ENCODE results near the gene MED13L. TPM values are rescaled to one million over a fixed set of nuclear protein-coding genes. Genes with fewer than 3 reads are reported as not detected.

MED13L gene
- total RNA-seq, 4 donors from 2014 or later: 168 to 349 (median 246) TPM

GRCh38 chr12:115916910-115917668 is 360.4 kb downstream of the MED13L start:
- no peaks in the 10 kb centered on the region for H3K9me3 ChIP-seq
- DNase-seq: peak; percentile 70 to 78
- peak; percentile 86 to 98 (median 96) for TF ChIP-seq CTCF (IDR thresholded peaks at IDR 0.05)
- no peak for TF ChIP-seq POLR2A (IDR thresholded peaks at IDR 0.05)
- no peaks in the 10 kb centered on the region for H3K27me3 ChIP-seq
- H3K4me3 ChIP-seq (replicated peaks in 1 of 3): peak overlapping the region in 1 of 3 donors; percentile 14
- H3K4me1 ChIP-seq: peaks cover 0 to 4% of the 10 kb centered on the region in 2 donors
- WGBS, 2 donors: 7 to 10% methylated on average over 21 to 37 of the region's 57 CpGs
- H3K27ac ChIP-seq: no peak overlapping the region
- H3K36me3 ChIP-seq: no peaks in the 10 kb centered on the region
- intact Hi-C loops (cut with DNase I): loop anchor here (5.0 to 10.0 kb wide), 2 partner anchors 1255 to 1292 kb away; no protein-coding TSS in a partner anchor

DNA sequence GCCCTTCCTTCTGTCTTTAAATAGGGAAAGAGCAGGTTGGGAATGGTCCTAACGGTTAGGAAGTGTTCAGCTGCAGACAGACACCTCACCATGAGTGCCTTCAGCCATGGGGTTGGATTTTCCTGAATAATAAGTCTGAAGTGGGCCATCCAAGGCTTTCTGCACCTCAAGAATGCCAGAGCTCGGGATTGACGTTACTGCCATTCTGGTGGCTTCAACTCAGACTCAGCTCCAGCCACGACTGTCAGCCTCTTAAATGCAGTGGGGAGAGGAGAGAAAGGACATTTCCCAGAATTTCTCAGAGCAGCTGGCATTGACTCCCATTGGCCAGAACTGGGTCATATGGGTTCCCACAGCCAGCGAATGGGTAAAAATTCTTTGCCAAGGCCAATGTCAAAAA is 363.4 kb downstream of the MED13L start:
- Histone ChIP-seq H3K27ac (no peak overlapping the region), H3K27me3 (no peaks in the 10 kb centered on the region), H3K9me3 (no peaks in the 10 kb centered on the region), H3K36me3 (no peaks in the 10 kb centered on the region), H3K4me1 (peaks cover 0 to 9% of the 10 kb centered on the region in 2 donors), H3K4me3 (replicated peaks in 1 of 3) (no peak overlapping the region)
- intact Hi-C loops (cut with DNase I): loop anchor here (10.0 kb wide), 1 partner anchor 1289 kb away; no protein-coding TSS in a partner anchor
- DNase-seq: no peak
- no peak for TF ChIP-seq POLR2A (IDR thresholded peaks at IDR 0.05)
- no peak for TF ChIP-seq CTCF (IDR thresholded peaks at IDR 0.05)
- WGBS, 2 donors: 79 to 88% methylated on average over 5 of the region's 5 CpGs

- Histone ChIP-seq H3K27ac (no peak overlapping the region), H3K4me1 (peaks cover 0 to 9% of the 10 kb centered on the region in 2 donors), H3K9me3 (no peaks in the 10 kb centered on the region), H3K27me3 (no peaks in the 10 kb centered on the region), H3K36me3 (no peaks in the 10 kb centered on the region), H3K4me3 (replicated peaks in 1 of 3) (no peak overlapping the region)
- TF ChIP-seq CTCF (IDR thresholded peaks at IDR 0.05): no peak
- TF ChIP-seq POLR2A (IDR thresholded peaks at IDR 0.05): no peak
- intact Hi-C loops (cut with DNase I): loop anchor here (10.0 kb wide), 1 partner anchor 1288 kb away; no protein-coding TSS in a partner anchor
- DNase-seq: no peak
- WGBS, 2 donors: 71 to 82% methylated on average over 1 of the region's 1 CpG
Measured at GRCh38 chr12:115912440-115912839, 365.1 kb downstream of the MED13L start.

GRCh38 chr12:115911360-115911759 is 366.1 kb downstream of the MED13L start:
- WGBS, 2 donors: 95% methylated on average over 1 of the region's 1 CpG
- TF ChIP-seq POLR2A (IDR thresholded peaks at IDR 0.05) (no peak), CTCF (IDR thresholded peaks at IDR 0.05) (no peak)
- DNase-seq: no peak
- no peaks in the 10 kb centered on the region for H3K36me3 ChIP-seq
- H3K27me3 ChIP-seq: no peaks in the 10 kb centered on the region
- H3K4me3 ChIP-seq (replicated peaks in 1 of 3): no peak overlapping the region
- no peaks in the 10 kb centered on the region for H3K9me3 ChIP-seq
- H3K27ac ChIP-seq: no peak overlapping the region
- H3K4me1 ChIP-seq: peaks cover 0 to 5% of the 10 kb centered on the region in 2 donors
- intact Hi-C loops (cut with DNase I): loop anchor here (10.0 kb wide), 1 partner anchor 1287 kb away; no protein-coding TSS in a partner anchor

DNA sequence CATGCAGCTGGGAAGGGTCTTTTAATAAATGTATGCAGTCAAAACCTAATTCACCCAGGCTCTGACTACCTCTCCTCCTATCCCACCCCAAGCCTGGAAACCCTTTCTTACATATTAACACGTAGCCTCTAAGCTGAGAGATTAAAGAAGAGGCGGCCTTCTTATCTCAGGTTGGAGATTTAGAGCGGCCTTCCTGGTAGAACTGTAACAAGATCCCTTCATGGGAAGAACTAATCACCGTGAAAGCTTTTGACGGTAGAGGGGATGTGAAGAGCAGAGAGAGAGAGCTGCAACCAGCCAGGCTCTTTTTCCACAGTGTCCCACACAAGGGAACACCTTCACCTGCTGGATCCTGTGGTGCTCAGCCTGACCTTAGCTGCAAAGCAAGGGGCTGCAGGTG is 367.4 kb downstream of the MED13L start:
- intact Hi-C loops (cut with DNase I): loop anchor here (10.0 kb wide), 1 partner anchor 1285 kb away; no protein-coding TSS in a partner anchor
- Histone ChIP-seq H3K27me3 (no peaks in the 10 kb centered on the region), H3K9me3 (no peaks in the 10 kb centered on the region), H3K4me1 (peaks cover 0 to 5% of the 10 kb centered on the region in 2 donors), H3K27ac (no peak overlapping the region), H3K4me3 (replicated peaks in 1 of 3) (no peak overlapping the region), H3K36me3 (no peaks in the 10 kb centered on the region)
- 67 to 75% methylated on average over 5 of the region's 5 CpGs for WGBS, 2 donors
- TF ChIP-seq POLR2A (IDR thresholded peaks at IDR 0.05) (no peak), CTCF (IDR thresholded peaks at IDR 0.05) (no peak)
- DNase-seq: no peak

Data from thyroid gland (tissue), 4 donors.